Thoracic aorta (tissue), 2 donors: ENCODE data around the gene VSIG10L. TPM values are rescaled to one million over a fixed set of nuclear protein-coding genes. Genes with fewer than 3 reads are reported as not detected.

ENCODE experiments used
- ATAC-seq: fragments of 150-250 bp; one replicate; pipeline ENCODE4 v1.8.0; 2017; ENCODE audit warnings: low read depth; ENCODE audit not compliant: insufficient number of reproducible peaks, low FRiP score
- DNase-seq: peaks from one replicate; pipeline ENCODE4 v3.0.0-alpha.2; 2020; ENCODE audit warnings: low spot score
- H3K27ac ChIP-seq, 2 donors: fragments of 200-600 bp; sonication (generic); 1 replicate in 1 of 2; 2 replicates in 1 of 2; pipeline ENCODE4 v1.5.1; 2016; ENCODE audit warnings: mild to moderate bottlenecking in 2 of 2, moderate library complexity in 2 of 2
- H3K27me3 ChIP-seq: fragments of 200-600 bp; sonication (generic); replicated peaks from 2 replicates; pipeline ENCODE4 v1.6.0; 2016; ENCODE audit warnings: mild to moderate bottlenecking; ENCODE audit not compliant: insufficient read depth
- H3K36me3 ChIP-seq: fragments of 200-600 bp; sonication (generic); one replicate; pipeline ENCODE4 v1.5.1; 2016
- H3K4me1 ChIP-seq, 2 donors: fragments of 200-600 bp; sonication (generic); 1 replicate in 1 of 2; 2 replicates in 1 of 2; pipeline versions ENCODE4 v1.5.1 to v1.6.0; 2016; ENCODE audit warnings: low read depth in 2 of 2, mild to moderate bottlenecking in 1 of 2; ENCODE audit not compliant: control insufficient read depth in 1 of 2
- H3K4me3 ChIP-seq: fragments of 200-600 bp; sonication (generic); 2 replicates; pipeline ENCODE4 v1.5.1; 2016; ENCODE audit warnings: mild to moderate bottlenecking
- H3K9me3 ChIP-seq: fragments of 200-600 bp; sonication (generic); 2 replicates; pipeline ENCODE4 v1.5.1; 2016
- CTCF ChIP-seq: fragments of 200-600 bp; sonication (generic); IDR thresholded peaks from one replicate; pipeline ENCODE4 v1.5.1; 2019; ENCODE audit warnings: antibody characterized with exemption
- total RNA-seq, 2 donors: library from RNA; depleted of rRNA; stranded (reverse); fragments of >200 nt; gene quantifications; one replicate each; pipeline versions ENCODE4 v1.1.0 to v1.2.3, GENCODE V29; 2016

VSIG10L gene
- total RNA-seq, 2 donors from 2014 or later = 0.54 to 1.6 TPM

DNA sequence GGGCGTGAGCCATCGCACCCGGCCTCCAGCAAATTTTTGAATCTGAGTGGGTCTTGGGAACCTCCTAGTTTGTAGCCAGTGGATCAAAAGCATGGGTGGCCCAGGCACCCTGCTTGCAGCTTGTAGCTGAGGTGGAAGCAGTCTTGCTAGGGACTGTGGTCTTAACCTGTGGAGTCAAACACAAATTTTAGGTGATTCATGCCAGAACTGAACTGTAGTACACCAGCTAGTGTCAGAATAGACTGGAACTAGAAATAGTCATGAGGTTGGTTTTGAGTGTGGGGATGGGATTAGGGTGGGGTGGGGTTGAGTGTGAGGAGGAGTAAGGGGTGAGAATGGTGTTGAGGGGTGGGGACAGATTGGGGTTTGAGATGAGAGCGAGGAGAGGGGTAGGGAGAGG lies 40.1 kb upstream of the VSIG10L start:
- no peak overlapping the region for H3K27ac ChIP-seq
- H3K4me3 ChIP-seq = no peak overlapping the region
- no peak for TF ChIP-seq CTCF
- no peak for DNase-seq
- H3K4me1 ChIP-seq = no peaks in the 10 kb centered on the region
- H3K9me3 ChIP-seq = no peaks in the 10 kb centered on the region
- H3K36me3 ChIP-seq = no peaks in the 10 kb centered on the region
- H3K27me3 ChIP-seq = no peaks in the 10 kb centered on the region
- no peak for ATAC-seq

DNA sequence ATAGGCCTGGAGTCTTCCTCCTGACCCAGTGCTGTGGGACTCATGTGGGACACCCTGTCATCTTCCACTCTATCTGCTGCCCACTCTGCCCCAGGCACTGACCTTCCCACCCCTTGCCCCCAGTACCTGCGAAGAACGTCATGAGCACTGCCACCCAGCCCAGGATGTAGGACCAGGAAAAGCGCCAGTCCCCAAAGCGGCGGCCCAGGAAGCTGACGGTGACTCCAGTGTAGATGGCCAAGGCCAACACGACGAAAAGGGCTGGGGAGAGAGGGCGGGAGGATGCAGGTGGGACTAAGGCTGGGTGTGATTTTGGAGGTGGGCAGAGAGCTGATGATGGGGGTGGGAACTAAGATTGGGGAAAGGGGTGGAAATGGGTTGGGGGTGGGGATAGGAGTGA lies 38.4 kb upstream of the VSIG10L start:
- H3K27me3 ChIP-seq = no peaks in the 10 kb centered on the region
- DNase-seq = no peak

DNA sequence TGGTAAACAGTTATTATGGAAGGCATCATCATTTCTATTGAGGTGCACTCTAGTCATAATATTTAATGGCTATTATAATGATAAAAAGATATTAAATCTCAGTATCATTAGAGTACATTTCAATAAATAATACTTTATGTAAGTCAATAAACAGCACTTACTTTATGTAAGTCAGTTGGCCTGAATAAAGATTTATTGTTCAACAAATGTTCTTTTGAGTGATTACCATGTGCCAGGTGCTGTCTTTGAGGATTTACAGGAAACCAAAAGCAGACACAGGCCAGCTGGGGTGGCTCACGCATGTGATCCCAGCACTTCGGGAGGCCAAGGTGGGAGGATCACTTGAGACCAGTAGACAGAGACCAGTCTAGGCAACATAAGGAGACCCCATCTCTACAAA lies 35.5 kb upstream of the VSIG10L start:
- Histone ChIP-seq H3K9me3 (no peaks in the 10 kb centered on the region), H3K36me3 (no peaks in the 10 kb centered on the region), H3K27me3 (no peaks in the 10 kb centered on the region), H3K4me3 (no peak overlapping the region), H3K27ac (no peak overlapping the region), H3K4me1 (no peaks in the 10 kb centered on the region)
- ATAC-seq (no peak), DNase-seq (no peak)
- TF ChIP-seq CTCF = no peak

More for the DNA sequence above, 38.4 kb upstream of the VSIG10L start:
- H3K4me1 ChIP-seq = no peaks in the 10 kb centered on the region
- no peak for TF ChIP-seq CTCF
- H3K4me3 ChIP-seq = no peak overlapping the region
- ATAC-seq = no peak
- no peaks in the 10 kb centered on the region for H3K36me3 ChIP-seq
- no peaks in the 10 kb centered on the region for H3K9me3 ChIP-seq
- H3K27ac ChIP-seq = no peak overlapping the region

DNA sequence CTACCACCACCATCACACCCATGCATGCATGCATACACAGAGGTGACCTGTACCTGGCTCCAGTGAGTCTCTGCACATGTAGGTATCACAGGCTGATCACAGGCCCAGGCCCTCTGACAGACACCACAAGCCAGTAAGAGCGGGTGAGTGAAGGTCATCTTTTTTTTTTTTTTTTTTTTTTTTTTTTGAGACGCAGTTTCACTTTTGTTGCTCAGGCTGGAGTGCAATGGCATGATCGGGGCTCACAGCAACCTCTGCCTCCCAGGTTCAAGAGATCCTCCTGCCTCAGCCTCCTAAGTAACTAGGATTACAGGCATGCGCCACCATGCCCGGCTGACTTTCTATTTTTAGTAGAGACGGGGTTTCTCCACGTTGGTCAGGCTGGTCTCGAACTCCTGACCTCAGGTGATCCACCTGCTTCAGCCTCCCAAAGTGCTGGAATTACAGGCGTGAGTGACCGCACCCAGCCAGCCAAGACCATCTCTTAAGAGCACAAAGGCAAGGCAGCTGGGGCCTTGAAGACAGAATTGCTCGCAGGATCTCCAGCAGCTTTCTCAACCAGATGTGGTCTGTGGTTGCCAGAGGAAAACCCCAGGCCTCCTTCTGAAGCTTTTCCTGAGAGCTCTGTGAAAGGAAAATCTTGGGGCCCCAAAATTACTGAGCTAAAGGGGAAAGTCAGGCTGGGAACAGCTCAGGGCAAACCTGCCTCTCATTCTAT lies 33.7 kb upstream of the VSIG10L start:
- no peak for TF ChIP-seq CTCF
- Histone ChIP-seq H3K4me1 (no peaks in the 10 kb centered on the region), H3K27me3 (no peaks in the 10 kb centered on the region), H3K9me3 (no peaks in the 10 kb centered on the region), H3K4me3 (no peak overlapping the region), H3K27ac (no peak overlapping the region), H3K36me3 (no peaks in the 10 kb centered on the region)
- ATAC-seq = no peak
- DNase-seq = no peak

DNA sequence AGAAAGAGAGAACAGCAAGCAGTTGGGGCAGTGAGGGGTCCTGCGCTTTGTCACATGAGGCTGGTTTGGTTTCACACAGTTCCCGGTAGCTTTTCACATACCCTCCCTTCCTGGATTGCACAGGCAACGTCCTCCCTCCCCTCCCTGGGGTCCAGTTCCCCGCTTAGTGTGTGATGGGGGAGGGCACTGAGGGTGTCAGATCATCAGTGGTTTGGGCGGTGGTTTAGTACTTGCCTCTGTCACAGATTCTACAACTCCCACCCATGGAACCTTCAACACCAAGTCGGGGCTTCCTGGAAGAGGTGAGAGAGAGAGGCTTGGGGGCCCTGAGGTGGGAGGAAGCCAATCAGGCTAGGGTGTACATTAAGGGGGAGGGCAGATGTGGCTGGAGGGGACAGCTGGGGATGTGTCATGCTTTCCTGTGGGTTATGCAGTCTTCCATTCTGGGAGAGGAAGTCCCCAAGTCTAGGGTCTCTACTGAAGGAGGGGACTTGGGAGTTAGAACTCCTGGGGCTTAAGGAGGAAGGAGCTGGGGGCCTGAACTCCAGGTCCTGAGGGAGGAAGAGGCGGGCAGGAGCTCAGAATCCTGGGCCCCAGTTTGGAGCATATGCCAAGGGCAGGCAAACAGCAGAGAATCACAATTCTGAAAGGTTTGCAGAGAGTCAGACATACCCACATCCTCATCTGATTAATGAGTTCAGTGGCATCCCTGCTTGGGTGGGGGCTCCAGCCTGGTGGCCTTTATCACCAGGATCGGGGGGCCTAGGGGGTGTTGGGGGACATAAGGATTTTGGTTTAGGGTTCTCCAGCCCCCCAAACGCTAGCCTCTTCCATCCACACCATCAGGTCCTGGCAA lies 30.9 kb upstream of the VSIG10L start, which contains the start of gene NKG7:
Gene NKG7 (minus strand): TSS at position 6 of the 856 bp plus-strand sequence. CDS start 119 bp downstream, outside the sequence.
- Histone ChIP-seq H3K9me3 (no peaks in the 10 kb centered on the region), H3K4me1 (peaks cover 0 to 6% of the 10 kb centered on the region in 2 donors), H3K4me3 (no peak within 1 kb of the TSS), H3K27me3 (no peaks in the 10 kb centered on the region), H3K27ac (no peak within 1 kb of the TSS), H3K36me3 (no peaks in the 10 kb centered on the region)
- TF ChIP-seq CTCF = no peak
- ATAC-seq (no peak), DNase-seq (no peak)
